Measurements from ENCODE around the gene MAPK10.

The MAPK10 gene

DNA sequence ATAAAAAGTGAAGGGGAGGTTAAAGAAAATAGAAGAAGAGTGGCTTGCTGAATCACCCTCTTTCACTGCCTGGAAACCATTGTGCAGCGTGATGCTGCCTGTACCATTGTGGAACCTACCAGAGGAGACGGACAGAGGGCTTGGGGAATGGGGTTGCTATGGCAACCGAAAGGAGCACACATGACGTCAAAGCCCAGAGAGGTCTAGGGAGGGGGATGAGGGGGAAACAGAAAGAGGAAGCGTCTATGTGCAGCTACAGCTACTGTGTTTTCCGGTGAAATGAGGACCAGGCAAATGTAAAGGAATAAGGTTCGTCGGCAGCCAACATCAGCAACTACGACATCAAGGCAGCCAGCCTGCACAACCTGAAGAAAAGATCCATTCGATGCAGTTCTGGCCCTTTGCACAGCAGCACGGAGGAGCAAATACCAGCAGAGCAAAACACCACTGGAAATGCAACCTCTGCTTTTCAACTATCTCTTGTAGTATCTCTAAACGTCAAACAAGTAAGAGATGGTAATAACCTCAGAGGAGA lies at the start of gene MAPK10:
Gene MAPK10, minus strand, starts transcription at position 110 of the 535 bp plus-strand sequence.
- in situ Hi-C loops (cut with MboI; ENCODE audit: low sequenced_read_pairs) = no loop called here

GRCh38 chr4:86403575-86403974 lies 43.7 kb upstream of the MAPK10 start:
- in situ Hi-C loops (cut with MboI; ENCODE audit: low sequenced_read_pairs) = no loop called here

DNA sequence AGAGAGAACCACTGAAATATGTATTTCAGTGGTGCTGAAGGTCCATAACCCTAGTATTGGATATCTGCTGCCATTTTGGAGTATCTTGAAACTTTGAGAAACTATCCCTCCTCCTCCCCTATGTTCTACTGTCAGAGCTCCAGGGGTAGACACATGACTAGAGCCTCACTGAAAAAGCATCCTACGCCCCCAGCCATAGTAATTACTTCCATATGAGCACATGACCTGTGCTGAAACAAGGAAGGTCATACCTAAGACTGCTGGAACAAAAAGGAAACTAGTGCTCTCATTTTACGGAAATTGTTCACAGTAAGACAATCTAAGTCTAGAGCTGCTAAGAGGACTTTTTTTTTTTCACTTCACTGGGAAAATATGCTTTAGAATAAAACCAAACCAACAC lies 42.0 kb upstream of the MAPK10 start:
- in situ Hi-C loops (cut with MboI; ENCODE audit: low sequenced_read_pairs) = no loop called here

- in situ Hi-C loops (cut with MboI; ENCODE audit: low sequenced_read_pairs) = no loop called here
These were observed 40.4 kb upstream of the MAPK10 start for GRCh38 chr4:86400216-86400615.

DNA sequence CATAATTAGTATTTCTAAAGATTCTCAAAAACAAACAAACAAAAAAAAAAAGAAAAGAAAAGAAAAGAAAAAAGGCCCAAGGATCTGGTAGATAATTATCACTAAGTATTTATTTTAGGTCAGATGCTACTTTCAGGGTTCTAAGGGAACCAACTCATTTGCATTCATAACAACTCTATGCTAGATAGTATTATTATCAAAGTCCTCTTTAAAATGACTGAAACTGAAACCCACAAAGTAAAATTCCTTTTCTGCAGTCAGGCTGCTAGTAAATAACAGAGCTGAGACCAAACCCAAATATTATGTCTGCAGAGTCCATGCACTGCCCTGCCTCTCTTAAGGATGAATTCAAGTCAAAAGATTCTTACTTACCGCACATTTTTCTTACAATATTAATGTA lies 38.3 kb upstream of the MAPK10 start:
- in situ Hi-C loops (cut with MboI; ENCODE audit: low sequenced_read_pairs) = no loop called here

DNA sequence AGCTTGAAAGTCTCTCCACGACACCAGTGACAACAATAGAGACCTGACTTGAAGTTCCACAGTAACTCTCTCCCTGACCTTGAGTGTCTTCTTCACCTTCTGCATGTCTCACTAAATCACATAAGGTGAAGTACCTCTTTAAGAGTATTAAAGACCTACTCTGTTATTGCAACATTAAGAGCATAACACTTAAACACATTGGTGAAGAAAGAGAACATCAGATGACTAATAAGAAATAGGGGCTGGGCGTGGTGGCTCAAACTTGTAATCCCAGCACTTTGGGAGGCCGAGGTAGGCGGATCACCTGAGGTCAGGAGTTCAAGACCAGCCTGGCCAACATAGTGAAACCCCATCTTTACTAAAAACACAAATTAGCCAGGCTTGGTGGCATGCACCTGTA lies 33.9 kb upstream of the MAPK10 start:
- in situ Hi-C loops (cut with MboI; ENCODE audit: low sequenced_read_pairs) = no loop called here

GRCh38 chr4:86389664-86390063 lies 29.8 kb upstream of the MAPK10 start:
- in situ Hi-C loops (cut with MboI; ENCODE audit: low sequenced_read_pairs) = no loop called here

- in situ Hi-C loops (cut with MboI; ENCODE audit: low sequenced_read_pairs) = no loop called here
These were observed 28.4 kb upstream of the MAPK10 start for GRCh38 chr4:86388252-86388651.

GRCh38 chr4:86386817-86387415 lies 27.1 kb upstream of the MAPK10 start:
- in situ Hi-C loops (cut with MboI; ENCODE audit: low sequenced_read_pairs) = no loop called here

GRCh38 chr4:86386201-86386600 lies 26.3 kb upstream of the MAPK10 start:
- in situ Hi-C loops (cut with MboI; ENCODE audit: low sequenced_read_pairs) = no loop called here

GRCh38 chr4:86381431-86381830 lies 21.6 kb upstream of the MAPK10 start:
- in situ Hi-C loops (cut with MboI; ENCODE audit: low sequenced_read_pairs) = no loop called here

- in situ Hi-C loops (cut with MboI; ENCODE audit: low sequenced_read_pairs) = no loop called here
These were observed 20.4 kb upstream of the MAPK10 start for GRCh38 chr4:86380181-86380724.

DNA sequence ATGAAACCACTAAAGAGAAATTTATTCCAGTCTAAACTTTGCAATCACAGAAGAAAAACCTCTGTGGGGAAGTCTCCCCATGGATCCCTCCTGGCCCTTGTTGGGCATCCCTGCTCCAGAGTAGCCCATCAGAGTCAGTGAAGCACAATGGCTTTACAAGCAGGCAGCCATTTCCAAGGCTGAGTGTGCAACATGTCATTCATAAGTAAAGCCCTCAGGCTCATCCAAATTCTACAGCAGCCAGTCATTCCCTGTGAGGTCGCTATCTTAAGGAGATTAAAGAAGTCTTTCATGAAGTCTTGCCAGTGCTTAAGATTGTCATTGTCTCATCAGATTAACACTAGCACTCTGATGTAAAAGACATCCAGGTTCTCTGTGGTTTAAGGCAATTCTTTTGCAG lies 17.0 kb upstream of the MAPK10 start:
- in situ Hi-C loops (cut with MboI; ENCODE audit: low sequenced_read_pairs) = no loop called here

- in situ Hi-C loops (cut with MboI; ENCODE audit: low sequenced_read_pairs) = no loop called here
These were observed 8.6 kb upstream of the MAPK10 start for GRCh38 chr4:86368433-86368832.

GRCh38 chr4:86367577-86367976 lies 7.7 kb upstream of the MAPK10 start:
- in situ Hi-C loops (cut with MboI; ENCODE audit: low sequenced_read_pairs) = no loop called here

DNA sequence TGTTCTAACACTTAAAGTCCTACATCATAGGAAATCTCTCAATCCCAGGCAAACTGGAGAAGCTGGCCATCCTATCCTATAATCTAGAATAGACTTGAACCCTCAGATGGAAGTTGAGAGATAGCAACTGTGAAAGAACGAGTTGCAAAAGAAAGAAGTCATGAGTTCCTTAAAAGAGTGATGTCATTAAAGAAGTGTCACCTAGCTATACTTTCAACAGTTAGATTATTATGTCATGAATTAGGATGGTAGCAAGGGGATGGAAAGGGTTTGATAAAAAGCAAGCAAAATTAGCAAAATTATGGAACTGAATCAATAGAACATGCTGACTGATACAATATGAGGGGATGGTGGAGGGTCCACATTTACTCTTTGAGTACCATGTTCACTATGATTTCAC lies 7.1 kb upstream of the MAPK10 start:
- in situ Hi-C loops (cut with MboI; ENCODE audit: low sequenced_read_pairs) = no loop called here

- in situ Hi-C loops (cut with MboI; ENCODE audit: low sequenced_read_pairs) = no loop called here
These were observed 2.7 kb upstream of the MAPK10 start for GRCh38 chr4:86362510-86362909.

GRCh38 chr4:86358257-86358656 lies 1.6 kb downstream of the MAPK10 start:
- in situ Hi-C loops (cut with MboI; ENCODE audit: low sequenced_read_pairs) = no loop called here

DNA sequence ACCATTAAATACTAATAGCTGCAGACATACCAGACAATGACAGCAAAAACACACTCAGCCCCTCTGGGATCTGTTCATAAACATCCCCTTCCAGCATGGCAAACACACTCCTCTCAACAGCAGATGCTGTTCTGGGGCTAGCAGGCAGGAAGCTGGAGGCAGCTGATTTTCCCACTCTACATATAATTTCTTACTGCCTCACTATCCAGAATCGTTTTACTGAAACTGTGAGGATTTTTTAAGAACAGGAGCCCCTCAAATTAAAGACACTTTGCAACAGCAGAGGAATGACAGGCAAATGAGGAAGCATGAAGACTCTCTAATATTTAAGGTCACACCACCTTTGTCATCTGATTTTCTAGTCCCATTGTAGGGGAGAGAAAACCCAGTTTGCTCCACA lies 2.2 kb downstream of the MAPK10 start:
- in situ Hi-C loops (cut with MboI; ENCODE audit: low sequenced_read_pairs) = no loop called here

DNA sequence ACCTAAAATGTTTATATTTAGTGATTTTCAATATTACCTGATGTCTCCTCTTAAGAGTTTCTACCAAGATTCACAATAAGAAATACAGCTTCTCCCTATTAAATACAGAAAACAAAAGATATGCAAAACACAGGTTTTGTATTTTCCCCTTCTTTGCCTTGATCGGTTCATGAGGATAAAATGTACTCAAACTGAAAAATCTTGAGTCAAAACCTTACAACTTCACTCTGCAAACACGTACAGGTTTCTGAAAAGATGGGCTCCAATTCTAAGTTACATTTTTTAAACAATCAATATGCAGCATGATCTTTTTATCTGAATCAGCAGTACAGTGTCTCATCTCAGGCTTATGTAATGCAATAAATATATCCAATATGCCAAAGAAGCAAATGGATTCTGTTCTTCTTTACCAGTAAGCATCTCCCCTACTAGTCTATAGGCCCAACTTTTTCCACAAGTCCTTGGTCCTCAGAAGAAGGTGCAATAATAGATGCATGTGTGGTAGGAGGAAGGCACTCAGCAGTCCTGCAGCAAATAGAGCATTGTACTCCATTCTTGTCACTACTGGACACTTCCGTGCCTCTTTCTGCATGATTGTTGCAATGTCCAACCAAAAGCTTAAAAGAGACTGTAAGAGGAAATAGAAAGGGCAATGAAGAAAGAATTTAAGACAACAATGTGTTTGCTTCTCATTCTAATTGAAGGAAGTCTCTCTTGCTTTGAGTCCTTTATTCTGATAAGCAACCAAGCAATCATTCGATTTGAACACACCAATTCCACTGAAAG lies 3.2 kb downstream of the MAPK10 start:
- in situ Hi-C loops (cut with MboI; ENCODE audit: low sequenced_read_pairs) = no loop called here

DNA sequence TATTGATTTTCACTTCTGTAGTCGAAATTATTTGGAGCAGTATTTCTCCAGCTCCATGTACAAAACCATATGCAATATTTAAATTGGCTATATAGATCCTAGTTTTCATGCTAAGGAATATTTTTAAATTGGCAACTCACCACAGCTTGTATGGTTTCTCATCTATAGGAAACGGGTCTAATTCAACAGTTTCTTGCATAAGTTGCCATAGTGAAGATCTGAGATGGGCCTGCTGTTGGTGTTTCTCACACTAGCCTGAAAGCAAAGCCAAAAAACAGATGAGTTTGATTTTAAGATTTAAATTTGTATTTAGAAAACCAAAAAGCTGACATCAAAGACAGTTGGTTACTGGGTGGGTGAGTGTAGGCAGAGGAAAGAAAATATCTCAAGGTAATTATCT lies 5.5 kb downstream of the MAPK10 start:
- in situ Hi-C loops (cut with MboI; ENCODE audit: low sequenced_read_pairs) = no loop called here

GRCh38 chr4:86346320-86346719 lies 13.5 kb downstream of the MAPK10 start:
- in situ Hi-C loops (cut with MboI; ENCODE audit: low sequenced_read_pairs) = no loop called here
